Liver (tissue), 3 donors: Measurements from ENCODE around the gene PLXNA2.

Experiments
- CTCF ChIP-seq: fragments of 150-350 bp; IDR thresholded peaks from 2 replicates; pipeline ENCODE4 v1.5.1; 2017; ENCODE audit warnings: improper control_type of control experiment, low read depth, low read length; ENCODE audit not compliant: missing input control
- FOXA1 ChIP-seq: IDR thresholded peaks from 2 replicates; pipeline ENCODE4 v1.6.1; 2016; ENCODE audit warnings: antibody characterized with exemption
- HNF4A ChIP-seq, 2 donors: conservative IDR thresholded peaks; 2 replicates each; pipeline ENCODE4 v1.6.1; 2016; ENCODE audit warnings: antibody characterized with exemption in 2 of 2, mild to moderate bottlenecking in 2 of 2
- JUND ChIP-seq, 2 donors: IDR thresholded peaks; 2 replicates each; pipeline ENCODE4 v1.6.1; 2016; ENCODE audit warnings: antibody characterized with exemption in 2 of 2
- MAX ChIP-seq: IDR thresholded peaks from 2 replicates; pipeline ENCODE4 v1.6.1; 2016; ENCODE audit warnings: antibody characterized with exemption
- RAD21 ChIP-seq, 2 donors: IDR thresholded peaks; 2 replicates each; pipeline ENCODE4 v1.6.1; 2016; ENCODE audit warnings: antibody characterized with exemption in 2 of 2, mild to moderate bottlenecking in 2 of 2
- RXRA ChIP-seq, 2 donors: IDR thresholded peaks; 2 replicates each; pipeline ENCODE4 v1.6.1; 2017 to 2018; ENCODE audit warnings: antibody characterized with exemption in 2 of 2, mild to moderate bottlenecking in 1 of 2
- SP1 ChIP-seq: IDR thresholded peaks from 2 replicates; pipeline ENCODE4 v1.6.1; 2018; ENCODE audit warnings: antibody characterized with exemption, mild to moderate bottlenecking
- TAF1 ChIP-seq: conservative IDR thresholded peaks from 2 replicates; pipeline ENCODE4 v1.6.1; 2016; ENCODE audit warnings: antibody characterized with exemption, mild to moderate bottlenecking
- YY1 ChIP-seq: IDR thresholded peaks from 2 replicates; pipeline ENCODE4 v1.6.1; 2016; ENCODE audit warnings: antibody characterized with exemption, mild to moderate bottlenecking
- TF ChIP-seq, protein P1 (sequence below): IDR thresholded peaks from 2 replicates; pipeline ENCODE4 v1.6.1; 2016; ENCODE audit warnings: antibody characterized with exemption, mild to moderate bottlenecking
- donor health status: healthy.
- donor health status: healthy.

GRCh38 chr1:208242146-208242545 lies 2.0 kb downstream of the PLXNA2 start:
- TF ChIP-seq CTCF (no peak), JUND (IDR thresholded peaks at IDR 0.05) (no peak), RAD21 (IDR thresholded peaks at IDR 0.05) (no peak), RXRA (IDR thresholded peaks at IDR 0.05) (no peak), TAF1 (no peak), FOXA1 (no peak), HNF4A (conservative IDR thresholded peaks at IDR 0.05) (no peak), MAX (no peak), SP1 (no peak), YY1 (no peak)
- TF ChIP-seq, protein P1, sequence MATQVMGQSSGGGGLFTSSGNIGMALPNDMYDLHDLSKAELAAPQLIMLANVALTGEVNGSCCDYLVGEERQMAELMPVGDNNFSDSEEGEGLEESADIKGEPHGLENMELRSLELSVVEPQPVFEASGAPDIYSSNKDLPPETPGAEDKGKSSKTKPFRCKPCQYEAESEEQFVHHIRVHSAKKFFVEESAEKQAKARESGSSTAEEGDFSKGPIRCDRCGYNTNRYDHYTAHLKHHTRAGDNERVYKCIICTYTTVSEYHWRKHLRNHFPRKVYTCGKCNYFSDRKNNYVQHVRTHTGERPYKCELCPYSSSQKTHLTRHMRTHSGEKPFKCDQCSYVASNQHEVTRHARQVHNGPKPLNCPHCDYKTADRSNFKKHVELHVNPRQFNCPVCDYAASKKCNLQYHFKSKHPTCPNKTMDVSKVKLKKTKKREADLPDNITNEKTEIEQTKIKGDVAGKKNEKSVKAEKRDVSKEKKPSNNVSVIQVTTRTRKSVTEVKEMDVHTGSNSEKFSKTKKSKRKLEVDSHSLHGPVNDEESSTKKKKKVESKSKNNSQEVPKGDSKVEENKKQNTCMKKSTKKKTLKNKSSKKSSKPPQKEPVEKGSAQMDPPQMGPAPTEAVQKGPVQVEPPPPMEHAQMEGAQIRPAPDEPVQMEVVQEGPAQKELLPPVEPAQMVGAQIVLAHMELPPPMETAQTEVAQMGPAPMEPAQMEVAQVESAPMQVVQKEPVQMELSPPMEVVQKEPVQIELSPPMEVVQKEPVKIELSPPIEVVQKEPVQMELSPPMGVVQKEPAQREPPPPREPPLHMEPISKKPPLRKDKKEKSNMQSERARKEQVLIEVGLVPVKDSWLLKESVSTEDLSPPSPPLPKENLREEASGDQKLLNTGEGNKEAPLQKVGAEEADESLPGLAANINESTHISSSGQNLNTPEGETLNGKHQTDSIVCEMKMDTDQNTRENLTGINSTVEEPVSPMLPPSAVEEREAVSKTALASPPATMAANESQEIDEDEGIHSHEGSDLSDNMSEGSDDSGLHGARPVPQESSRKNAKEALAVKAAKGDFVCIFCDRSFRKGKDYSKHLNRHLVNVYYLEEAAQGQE: no peak
